Left lung (tissue), 10 donors: ENCODE results near the gene MAN2B2. TPM values are rescaled to one million over a fixed set of nuclear protein-coding genes. Genes with fewer than 3 reads are reported as not detected.

Experiments
- ATAC-seq: fragments of 200-7000 bp; cut with Tn5 transposase; one replicate; pipeline ENCODE4 v1.9.1; 2020; ENCODE audit warnings: moderate library complexity
- DNase-seq, 4 donors: peaks; one replicate each; pipeline ENCODE4 v3.0.0-alpha.2; 2013 to 2020
- H3K27ac ChIP-seq, 2 donors: fragments of 200-600 bp; sonication (generic) in 1 of 2; one replicate each; pipeline versions ENCODE4 v1.5.0 to v1.8.0; 2020 to 2021
- H3K27me3 ChIP-seq, 2 donors: fragments of 200-600 bp; sonication (generic) in 1 of 2; one replicate each; pipeline versions ENCODE4 v1.5.0 to v1.8.0; 2020 to 2021
- H3K36me3 ChIP-seq, 2 donors: fragments of 200-600 bp; sonication (generic) in 1 of 2; one replicate each; pipeline versions ENCODE4 v1.5.0 to v1.8.0; 2020 to 2021
- H3K4me1 ChIP-seq, 2 donors: fragments of 200-600 bp; one replicate each; pipeline ENCODE4 v1.8.0; 2021
- H3K4me3 ChIP-seq, 2 donors: fragments of 200-600 bp; sonication (generic) in 1 of 2; one replicate each; pipeline versions ENCODE4 v1.5.0 to v1.8.0; 2020 to 2021; ENCODE audit warnings: mild to moderate bottlenecking in 1 of 2
- H3K9me3 ChIP-seq, 2 donors: fragments of 200-600 bp; sonication (generic) in 1 of 2; one replicate each; pipeline versions ENCODE4 v1.5.0 to v1.8.0; 2020 to 2021
- intact Hi-C, 2 donors: fragments of 100-400 bp; cut with DNase I; formaldehyde crosslinking; loops; one replicate each; pipeline versions ENCODE4 v1.11.2 to v1.14.2; 2022
- polyA plus RNA-seq, 6 donors: library from polyadenylated mRNA; unstranded; fragments of 120-200 nt; gene quantifications; one replicate each; pipeline ENCODE4 v1.2.1, GENCODE V29; 2013; ENCODE audit not compliant: insufficient read length in 6 of 6
- total RNA-seq, 2 donors: library from RNA; stranded (reverse); fragmentation: NEBNext Ultra II Directional; extraction: Animal tissue kit (Norgen Biotek cat#: 25700); gene quantifications; one replicate each; pipeline ENCODE4 v1.2.1, GENCODE V29; 2021
- TF ChIP-seq, protein P1 (sequence below), 2 donors: fragments of 200-600 bp; sonication (generic) in 1 of 2; IDR thresholded peaks; one replicate each; pipeline versions ENCODE4 v1.5.0 to v1.8.0; 2021; ENCODE audit warnings: antibody characterized with exemption in 2 of 2
- donor health status: DM: no; HTN: yes; CAD: no.
- donor health status: DM: no; HTN: no; CAD: no.

MAN2B2 gene
- total and polyA plus RNA-seq, 8 donors = 14.2 to 38.3 (median 16.4) TPM

DNA sequence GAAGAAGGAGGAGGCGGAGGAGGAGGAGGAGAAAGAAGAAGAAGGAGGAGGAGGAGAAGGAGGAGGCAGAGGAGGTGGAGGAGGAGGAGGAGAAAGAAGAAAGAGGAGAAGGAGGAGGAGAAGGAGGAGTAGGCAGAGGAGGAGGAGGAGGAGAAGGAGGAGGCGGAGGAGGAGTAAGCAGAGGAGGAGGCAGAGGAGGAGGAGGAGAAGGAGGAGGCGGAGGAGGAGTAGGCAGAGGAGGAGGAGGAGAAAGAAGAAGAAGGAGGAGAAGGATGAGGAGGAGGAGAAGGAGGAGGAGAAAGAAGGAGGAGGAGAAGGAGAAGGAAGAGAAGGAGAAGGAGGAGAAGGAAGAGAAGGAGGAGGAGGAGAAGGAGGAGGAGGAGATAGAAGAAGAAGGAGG, 85.4 kb downstream of the MAN2B2 start:
- Histone ChIP-seq H3K27ac (no peak overlapping the region), H3K4me3 (no peak overlapping the region), H3K27me3 (peaks cover 25 to 66% of the 10 kb centered on the region in 2 donors), H3K4me1 (peaks cover 9 to 25% of the 10 kb centered on the region in 2 donors), H3K36me3 (no peaks in the 10 kb centered on the region), H3K9me3 (no peaks in the 10 kb centered on the region)
- TF ChIP-seq, protein P1, sequence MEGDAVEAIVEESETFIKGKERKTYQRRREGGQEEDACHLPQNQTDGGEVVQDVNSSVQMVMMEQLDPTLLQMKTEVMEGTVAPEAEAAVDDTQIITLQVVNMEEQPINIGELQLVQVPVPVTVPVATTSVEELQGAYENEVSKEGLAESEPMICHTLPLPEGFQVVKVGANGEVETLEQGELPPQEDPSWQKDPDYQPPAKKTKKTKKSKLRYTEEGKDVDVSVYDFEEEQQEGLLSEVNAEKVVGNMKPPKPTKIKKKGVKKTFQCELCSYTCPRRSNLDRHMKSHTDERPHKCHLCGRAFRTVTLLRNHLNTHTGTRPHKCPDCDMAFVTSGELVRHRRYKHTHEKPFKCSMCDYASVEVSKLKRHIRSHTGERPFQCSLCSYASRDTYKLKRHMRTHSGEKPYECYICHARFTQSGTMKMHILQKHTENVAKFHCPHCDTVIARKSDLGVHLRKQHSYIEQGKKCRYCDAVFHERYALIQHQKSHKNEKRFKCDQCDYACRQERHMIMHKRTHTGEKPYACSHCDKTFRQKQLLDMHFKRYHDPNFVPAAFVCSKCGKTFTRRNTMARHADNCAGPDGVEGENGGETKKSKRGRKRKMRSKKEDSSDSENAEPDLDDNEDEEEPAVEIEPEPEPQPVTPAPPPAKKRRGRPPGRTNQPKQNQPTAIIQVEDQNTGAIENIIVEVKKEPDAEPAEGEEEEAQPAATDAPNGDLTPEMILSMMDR (IDR thresholded peaks at IDR 0.05) = no peak
- ATAC-seq (peak; percentile 19), DNase-seq (peak in 1 of 4 donors; percentile 29)
- intact Hi-C loops = no loop called here

DNA sequence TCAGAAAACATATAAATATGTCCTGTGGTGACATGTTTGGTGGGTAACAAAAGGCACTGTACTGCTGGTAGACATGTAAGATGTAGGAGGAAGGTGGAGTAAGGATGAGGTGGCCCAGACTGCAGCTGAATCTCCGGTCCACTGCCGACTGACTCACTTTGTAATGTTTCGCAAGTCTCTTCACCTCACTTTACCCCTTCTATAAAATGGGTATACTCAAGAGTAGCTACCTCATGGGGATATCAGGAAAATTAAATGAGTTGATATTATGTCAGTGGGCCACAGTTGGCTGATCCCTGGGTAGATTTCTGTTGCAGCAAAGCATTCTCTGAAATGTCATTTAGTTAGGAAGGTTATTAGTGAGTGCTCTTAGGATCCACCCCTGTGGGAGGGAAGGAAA, 87.6 kb downstream of the MAN2B2 start:
- peak in 1 of 4 donors; percentile 8 for DNase-seq
- ATAC-seq = no peak
- H3K9me3 ChIP-seq = no peaks in the 10 kb centered on the region
- H3K4me3 ChIP-seq = no peak overlapping the region
- H3K27ac ChIP-seq = no peak overlapping the region
- peaks cover 9 to 25% of the 10 kb centered on the region in 2 donors for H3K4me1 ChIP-seq
- TF ChIP-seq, protein P1 (IDR thresholded peaks at IDR 0.05) = no peak
- no peaks in the 10 kb centered on the region for H3K36me3 ChIP-seq
- peaks cover 25 to 70% of the 10 kb centered on the region in 2 donors for H3K27me3 ChIP-seq
- intact Hi-C loops = no loop called here

DNA sequence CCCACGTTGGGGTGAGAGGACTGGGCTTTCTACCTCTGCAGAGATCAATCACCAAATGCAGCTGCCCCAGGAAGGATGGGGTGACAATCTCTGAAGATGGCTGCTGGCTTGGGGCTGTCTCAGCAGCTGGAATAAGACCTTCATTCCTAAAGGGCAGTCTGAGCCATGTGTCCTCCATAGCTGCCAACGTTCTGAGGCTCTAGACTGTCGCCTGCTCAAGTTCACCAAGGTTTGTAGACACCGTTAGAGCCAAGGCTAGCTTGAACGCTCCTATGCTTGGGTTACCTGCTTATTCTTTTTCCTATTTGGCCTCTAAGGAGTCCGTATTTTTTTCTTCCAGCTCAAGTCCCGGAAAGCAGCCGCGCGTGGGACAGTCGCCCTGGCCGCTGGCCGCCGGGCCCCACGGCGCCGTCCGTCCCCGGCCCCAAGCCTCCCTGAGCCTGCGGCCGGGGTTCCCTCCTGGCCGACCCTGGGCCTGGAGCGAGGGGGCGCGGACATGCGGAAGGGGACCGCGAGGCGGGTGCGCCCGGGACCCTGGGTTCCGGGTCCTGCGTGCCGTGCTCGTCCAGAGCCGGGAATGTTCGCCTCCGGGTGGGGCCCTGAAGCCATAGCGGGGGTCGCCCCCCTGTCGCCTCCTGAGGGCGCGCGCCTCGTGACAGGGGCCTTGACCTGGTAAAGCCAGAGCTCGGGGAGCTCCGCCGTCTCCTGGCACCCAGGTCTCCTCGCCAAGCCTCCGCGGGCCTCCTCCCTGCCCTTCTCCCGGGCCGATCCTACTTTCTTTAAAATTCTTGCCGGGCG, 88.8 kb downstream of the MAN2B2 start:
- ATAC-seq = peak; percentile 18

DNA sequence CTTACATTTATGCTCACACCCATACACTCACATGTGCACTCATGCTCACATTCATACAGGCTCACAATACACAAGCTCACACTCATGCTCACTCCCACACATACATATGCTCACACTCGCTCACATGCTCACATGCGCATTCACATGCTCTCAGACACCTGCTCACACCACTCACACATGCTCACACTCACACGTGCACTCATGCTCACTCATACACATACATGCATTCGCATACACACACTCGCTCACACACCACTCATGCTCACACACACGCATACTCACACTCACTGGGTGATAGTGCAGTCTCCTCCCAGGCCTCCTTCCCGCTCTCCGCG, 90.3 kb downstream of the MAN2B2 start:
- Histone ChIP-seq H3K27me3 (peaks cover 18 to 43% of the 10 kb centered on the region in 2 donors), H3K36me3 (no peaks in the 10 kb centered on the region), H3K4me3 (no peak overlapping the region), H3K4me1 (peaks cover 9 to 15% of the 10 kb centered on the region in 2 donors), H3K9me3 (no peaks in the 10 kb centered on the region), H3K27ac (no peak overlapping the region)
- TF ChIP-seq, protein P1 (IDR thresholded peaks at IDR 0.05) = no peak
- intact Hi-C loops = no loop called here
- DNase-seq (no peak), ATAC-seq (no peak)

More for the DNA sequence above, 88.8 kb downstream of the MAN2B2 start:
- H3K27ac ChIP-seq = no peak overlapping the region
- no peaks in the 10 kb centered on the region for H3K36me3 ChIP-seq
- H3K4me1 ChIP-seq = peaks cover 9 to 20% of the 10 kb centered on the region in 2 donors
- peak in 1 of 4 donors; percentile 75 for DNase-seq
- peak overlapping the region in 1 of 2 donors; percentile 13 for H3K4me3 ChIP-seq
- TF ChIP-seq, protein P1 (IDR thresholded peaks at IDR 0.05) = no peak
- peaks cover 21 to 58% of the 10 kb centered on the region in 2 donors for H3K27me3 ChIP-seq
- intact Hi-C loops = no loop called here
- H3K9me3 ChIP-seq = no peaks in the 10 kb centered on the region

DNA sequence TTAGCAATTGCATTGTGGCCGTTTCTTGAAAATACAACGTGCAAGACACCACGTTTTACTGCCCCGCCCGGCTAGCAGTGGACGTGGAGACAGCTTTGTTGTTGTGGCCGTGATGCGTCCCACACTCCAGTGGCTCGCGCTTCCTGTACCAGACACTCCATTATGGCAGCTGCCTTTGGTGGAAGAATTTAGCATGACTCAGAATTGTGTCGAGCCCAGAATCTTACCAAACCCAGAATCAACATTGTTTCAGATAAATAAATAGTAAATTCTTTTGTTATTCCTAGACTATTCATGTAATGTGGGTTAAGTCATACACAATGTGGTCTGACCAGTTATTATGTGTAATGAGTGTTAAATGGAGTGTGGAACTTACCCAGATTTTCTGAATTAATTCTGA, 93.4 kb downstream of the MAN2B2 start:
- TF ChIP-seq, protein P1 (IDR thresholded peaks at IDR 0.05) = no peak
- DNase-seq = peak in 1 of 4 donors; percentile 44
- ATAC-seq = no peak
- Histone ChIP-seq H3K27ac (no peak overlapping the region), H3K27me3 (peaks cover 17 to 30% of the 10 kb centered on the region in 2 donors), H3K36me3 (no peaks in the 10 kb centered on the region), H3K4me3 (no peak overlapping the region), H3K9me3 (no peaks in the 10 kb centered on the region), H3K4me1 (peaks cover 9 to 15% of the 10 kb centered on the region in 2 donors)
- intact Hi-C loops = no loop called here
